GM12873 (cell line): ENCODE measurements around the gene GPR176.

Experiments used
- CTCF ChIP-seq: IDR thresholded peaks from 2 replicates; pipeline ENCODE4 v1.5.1; 2012; ENCODE audit warnings: low read depth, mild to moderate bottlenecking, moderate library complexity, low read length, control low read depth; ENCODE audit not compliant: insufficient read depth; ENCODE audit errors: missing control alignments

GPR176 gene

GRCh38 chr15:39798382-39798781 is 121.7 kb downstream of the GPR176 start:
- no peak for TF ChIP-seq CTCF

- no peak for TF ChIP-seq CTCF
Observed at GRCh38 chr15:39797407-39797806, 122.7 kb downstream of the GPR176 start.

- TF ChIP-seq CTCF: no peak
Observed at GRCh38 chr15:39796601-39797000, 123.5 kb downstream of the GPR176 start.

- TF ChIP-seq CTCF: no peak
Observed at GRCh38 chr15:39795486-39795885, 124.6 kb downstream of the GPR176 start.

GRCh38 chr15:39794954-39795353 is 125.1 kb downstream of the GPR176 start:
- no peak for TF ChIP-seq CTCF

GRCh38 chr15:39793923-39794322 is 126.1 kb downstream of the GPR176 start:
- TF ChIP-seq CTCF: no peak

GRCh38 chr15:39792844-39793335 is 127.2 kb downstream of the GPR176 start:
- TF ChIP-seq CTCF: no peak
